ENCODE results near the gene RABAC1. TPM values are rescaled to one million over a fixed set of nuclear protein-coding genes. Genes with fewer than 3 reads are reported as not detected.

The RABAC1 gene
- total and polyA plus RNA-seq, 2 of the 13 experiments (the other 11 are each of a cell fraction or from before 2014, with no cell fraction given), result 37.4 to 74.0 TPM

GRCh38 chr19:41934849-41935374, 24.2 kb downstream of the RABAC1 start:
- 31% methylated on average over 7 of the region's 7 CpGs for WGBS (ENCODE audit: low lambda C conversion rate)
- peak; percentile 30 for FAIRE-seq
- TF ChIP-seq ZNF207 (IDR thresholded peaks at IDR 0.05; ENCODE audit: borderline replicate concordance) (no peak), ZBTB34 (CRISPR knock-in tag; IDR thresholded peaks at IDR 0.05) (no peak), PHF21A (CRISPR knock-in tag; IDR thresholded peaks at IDR 0.05) (no peak), TEAD3 (CRISPR knock-in tag; optimal IDR thresholded peaks at IDR 0.05; ENCODE audit: borderline replicate concordance) (no peak), CTCF (CRISPR knock-in tag; IDR thresholded peaks at IDR 0.05) (peak; percentile 89), NFYC (CRISPR knock-in tag; IDR thresholded peaks at IDR 0.05) (no peak), NFE2L1 (CRISPR knock-in tag; IDR thresholded peaks at IDR 0.05; ENCODE audit: borderline replicate concordance) (no peak), HHEX (CRISPR knock-in tag; IDR thresholded peaks at IDR 0.05) (no peak), ATAD3A (CRISPR knock-in tag; IDR thresholded peaks at IDR 0.05) (no peak), PHF20 (CRISPR knock-in tag; IDR thresholded peaks at IDR 0.05) (no peak), MED1 (CRISPR knock-in tag; IDR thresholded peaks at IDR 0.05) (no peak), RARG (CRISPR knock-in tag; IDR thresholded peaks at IDR 0.05; ENCODE audit: low read depth) (no peak), SMARCC2 (IDR thresholded peaks at IDR 0.05) (no peak), ZNF713 (CRISPR knock-in tag; IDR thresholded peaks at IDR 0.05) (no peak), KLF16 (CRISPR knock-in tag; IDR thresholded peaks at IDR 0.05) (no peak), MNT (IDR thresholded peaks at IDR 0.05) (no peak), MIXL1 (CRISPR knock-in tag; IDR thresholded peaks at IDR 0.05) (peak; percentile 32; the same call in 1 of the 2 replicates), ZNF251 (CRISPR knock-in tag; IDR thresholded peaks at IDR 0.05) (no peak), STAG1 (CRISPR knock-in tag; IDR thresholded peaks at IDR 0.05) (peak; percentile 78)

More at GRCh38 chr19:41934849-41935374, 24.2 kb downstream of the RABAC1 start:
- no peak overlapping the region for H3K9ac ChIP-seq (ENCODE audit: insufficient read depth, low read depth, low read length)
- DNase-seq (ENCODE audit: low spot score) (peak; percentile 58), ATAC-seq (peak; percentile 80)
- in situ Hi-C loops (cut with HindIII; ENCODE audit: extremely low pct_ligation_motif_present, low pct_unique_long_range_greater_than_20kb) (loop anchor here (10.0 kb wide), 1 partner anchor 50 kb away; the partner anchor contains the start of gene ARHGEF1), intact Hi-C loops (cut with micrococcal nuclease; ENCODE audit: unreplicated experiment) (loop anchor here (2.0 kb wide), 1 partner anchor 62 kb away; no protein-coding TSS in a partner anchor)
- peaks cover 6% of the 10 kb centered on the region; the same call in 1 of the 2 replicates for H4K20me1 ChIP-seq (ENCODE audit: insufficient read depth, low read length)
- no peaks in the 10 kb centered on the region for H3K36me3 ChIP-seq (replicated peaks in 1 of 2; ENCODE audit: control insufficient read depth in 1 of 2, insufficient read depth in 2 of 2, low read length in 2 of 2)
- no TSS peak for BruUV-seq (replicated peaks)
- no peaks in the 10 kb centered on the region for H3K79me2 ChIP-seq (ENCODE audit: insufficient read depth, low read length)
- H3K4me3 ChIP-seq (replicated peaks in 1 of 3; ENCODE audit: insufficient read depth in 1 of 3, low read depth in 2 of 3, low read length in 3 of 3), result no peak overlapping the region
- no peaks in the 10 kb centered on the region for H3K4me1 ChIP-seq (ENCODE audit: insufficient read depth, low read length)
- no peak overlapping the region for H3K4me2 ChIP-seq (ENCODE audit: low read depth, low read length)
- peaks cover 12 to 76% of the 10 kb centered on the region in 2 experiments; a peak in 4 of 5 replicates for H3K27me3 ChIP-seq (ENCODE audit: control insufficient read depth in 1 of 2, insufficient read depth in 2 of 2, low read length in 2 of 2)
- no peak overlapping the region for H2AFZ ChIP-seq (ENCODE audit: low read length)
- no peak overlapping the region for H3K27ac ChIP-seq (ENCODE audit: extremely low read length, insufficient read depth, low read length)
- ChIA-PET POLR2A (no interaction called here), CTCF (ENCODE audit: low intra/inter-chr PET ratio, low total read pairs) (interaction anchor here (0.8 to 2.4 kb wide), 4 partner anchors 47 to 76 kb away, joined by 3 to 13 read pairs (median 4); partner anchors contain the start of gene CD79A)
- H3K9me3 ChIP-seq (ENCODE audit: low read length), result no peaks in the 10 kb centered on the region

Data from HepG2 (cell line).